ENCODE measurements around the gene PIGU. TPM values are rescaled to one million over a fixed set of nuclear protein-coding genes. Genes with fewer than 3 reads are reported as not detected.

Gene PIGU
- total RNA-seq, 2 donors from 2014 or later, result 35.8 to 41.2 TPM

- H3K9me3 ChIP-seq (ENCODE audit: control insufficient read depth, low read length), result no peaks in the 10 kb centered on the region
- peak within 1 kb of the TSS; percentile 99 for H3K27ac ChIP-seq (ENCODE audit: low read depth, low read length)
- H3K4me3 ChIP-seq (ENCODE audit: low read length), result peak within 1 kb of the TSS; percentile 88
- H3K27me3 ChIP-seq (ENCODE audit: control insufficient read depth, insufficient read depth, low read length, poor library complexity, severe bottlenecking), result peaks cover 8% of the 10 kb centered on the region
- no peaks in the 10 kb centered on the region for H3K36me3 Mint-ChIP-seq (ENCODE audit: low read depth)
- peak within 1 kb of the TSS; percentile 96 for H3K9ac ChIP-seq (ENCODE audit: extremely low read depth, low read length, poor library complexity, severe bottlenecking)
- H3K4me3 Mint-ChIP-seq, result peak within 1 kb of the TSS; percentile 90
- peaks cover 32% of the 10 kb centered on the region for H3K27me3 Mint-ChIP-seq (ENCODE audit: insufficient read depth)
- peak; percentile 97 for DNase-seq
- H3K4me1 Mint-ChIP-seq, result peaks cover 29% of the 10 kb centered on the region
- peaks cover 5% of the 10 kb centered on the region for H3K4me1 ChIP-seq (ENCODE audit: control insufficient read depth, insufficient read depth, low read length)
- TF ChIP-seq CTCF (conservative IDR thresholded peaks at IDR 0.05), result no peak
- no peaks in the 10 kb centered on the region for H3K9me3 Mint-ChIP-seq
- whole genome bisulfite sequencing, 2 experiments (ENCODE audit: insufficient coverage in 1 of 2, insufficient read length in 1 of 2), result 0 to 1% methylated on average over 43 to 82 of the region's 82 CpGs
- H3K27ac Mint-ChIP-seq, result peak within 1 kb of the TSS; percentile 99
- H3K36me3 ChIP-seq (ENCODE audit: control insufficient read depth, insufficient read depth, low read length), result no peaks in the 10 kb centered on the region
Measured at GRCh38 chr20:34704177-34705007, 27.5 kb upstream of the PIGU start, which contains the start of gene TP53INP2. Gene TP53INP2, plus strand, starts transcription at chr20:34704344. Its CDS starts 4,396 bp downstream, at chr20:34708740.

- WGBS, 2 experiments (ENCODE audit: insufficient coverage in 1 of 2, insufficient read length in 1 of 2), result 3 to 6% methylated on average over 8 to 34 of the region's 38 CpGs
- DNase-seq, result peak; percentile 66
- Histone ChIP-seq H3K27me3 (ENCODE audit: control insufficient read depth, insufficient read depth, low read length, poor library complexity, severe bottlenecking) (peaks cover 8% of the 10 kb centered on the region), H3K27ac (ENCODE audit: low read depth, low read length) (peak overlapping the region; percentile 99), H3K9ac (ENCODE audit: extremely low read depth, low read length, poor library complexity, severe bottlenecking) (peak overlapping the region; percentile 96), H3K4me1 (ENCODE audit: control insufficient read depth, insufficient read depth, low read length) (peaks cover 5% of the 10 kb centered on the region), H3K4me3 (ENCODE audit: low read length) (peak overlapping the region; percentile 88), H3K9me3 (ENCODE audit: control insufficient read depth, low read length) (no peaks in the 10 kb centered on the region), H3K36me3 (ENCODE audit: control insufficient read depth, insufficient read depth, low read length) (no peaks in the 10 kb centered on the region)
- Mint-ChIP-seq H3K27ac (peak overlapping the region; percentile 96), H3K36me3 (ENCODE audit: low read depth) (no peaks in the 10 kb centered on the region), H3K4me1 (peaks cover 28% of the 10 kb centered on the region), H3K4me3 (peak overlapping the region; percentile 90), H3K27me3 (ENCODE audit: insufficient read depth) (peaks cover 30% of the 10 kb centered on the region), H3K9me3 (no peaks in the 10 kb centered on the region)
- peak; percentile 39 for TF ChIP-seq CTCF (conservative IDR thresholded peaks at IDR 0.05)
Measured at GRCh38 chr20:34703424-34704176, 26.7 kb upstream of the PIGU start.

- H3K27ac ChIP-seq (ENCODE audit: low read depth, low read length), result no peak overlapping the region
- H3K36me3 Mint-ChIP-seq (ENCODE audit: low read depth), result no peaks in the 10 kb centered on the region
- H3K9me3 ChIP-seq (ENCODE audit: control insufficient read depth, low read length), result no peaks in the 10 kb centered on the region
- H3K27me3 ChIP-seq (ENCODE audit: control insufficient read depth, insufficient read depth, low read length, poor library complexity, severe bottlenecking), result peaks cover 8% of the 10 kb centered on the region
- TF ChIP-seq CTCF (conservative IDR thresholded peaks at IDR 0.05), result no peak
- no peaks in the 10 kb centered on the region for H3K9me3 Mint-ChIP-seq
- peaks cover 24% of the 10 kb centered on the region for H3K27me3 Mint-ChIP-seq (ENCODE audit: insufficient read depth)
- peak overlapping the region; percentile 88 for H3K4me3 ChIP-seq (ENCODE audit: low read length)
- H3K4me1 Mint-ChIP-seq, result peaks cover 25% of the 10 kb centered on the region
- H3K36me3 ChIP-seq (ENCODE audit: control insufficient read depth, insufficient read depth, low read length), result no peaks in the 10 kb centered on the region
- 56 to 58% methylated on average over 3 of the region's 3 CpGs for WGBS, 2 experiments (ENCODE audit: insufficient coverage in 1 of 2, insufficient read length in 1 of 2)
- H3K4me3 Mint-ChIP-seq, result peak overlapping the region; percentile 90
- peaks cover 5% of the 10 kb centered on the region for H3K4me1 ChIP-seq (ENCODE audit: control insufficient read depth, insufficient read depth, low read length)
- H3K27ac Mint-ChIP-seq, result peak overlapping the region; percentile 96
- H3K9ac ChIP-seq (ENCODE audit: extremely low read depth, low read length, poor library complexity, severe bottlenecking), result peak overlapping the region; percentile 96
- DNase-seq, result no peak
Measured at GRCh38 chr20:34703061-34703423, 26.1 kb upstream of the PIGU start.

Data from endodermal cell (in vitro differentiated cells).